Measurements from ENCODE around the gene RPL23. TPM values are rescaled to one million over a fixed set of nuclear protein-coding genes. Genes with fewer than 3 reads are reported as not detected.

RPL23 gene
- total RNA-seq, 5 donors from 2014 or later (not counting 1 experiment from before 2014, with no cell fraction given), result 1,638 to 2,124 (median 1,743) TPM

DNA sequence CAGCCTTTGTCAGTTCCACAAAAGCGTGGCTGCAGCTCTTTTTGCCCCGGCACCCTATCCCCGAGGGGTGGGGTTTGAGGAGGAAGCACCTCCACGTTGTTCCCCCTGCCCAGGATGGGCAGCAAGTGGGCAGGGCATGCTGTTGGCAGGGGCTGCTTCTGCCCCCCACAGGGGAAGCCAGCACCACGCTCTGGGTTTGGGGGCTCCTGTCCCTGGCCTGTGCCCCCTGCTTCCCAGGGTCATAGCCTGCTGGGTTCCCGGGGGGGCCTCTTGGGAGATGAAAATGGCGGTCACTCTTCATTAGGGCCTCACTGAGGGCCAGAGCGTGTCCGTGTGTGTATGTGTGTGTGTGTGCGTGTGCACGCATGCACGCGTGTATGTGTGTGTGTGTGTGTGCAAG lies 39.1 kb upstream of the RPL23 start:
- Mint-ChIP-seq H3K9me3 (no peaks in the 10 kb centered on the region), H3K27me3 (no peaks in the 10 kb centered on the region), H3K36me3 (peaks cover 26% of the 10 kb centered on the region), H3K4me3 (peak overlapping the region in 1 of 3 donors; percentile 75), H3K4me1 (peaks cover 68 to 90% (median 84%) of the 10 kb centered on the region in 3 donors), H3K27ac (peak overlapping the region; percentile 93)
- no peak for DNase-seq
- WGBS (ENCODE audit: insufficient coverage), result 80% methylated on average over 9 of the region's 13 CpGs
- Histone ChIP-seq H3K36me3 (ENCODE audit: control insufficient read depth in 2 of 2, extremely low read depth in 1 of 2, insufficient read depth in 1 of 2, low read length in 1 of 2) (peaks cover 16 to 65% of the 10 kb centered on the region in 2 donors), H3K9me3 (no peaks in the 10 kb centered on the region), H3K27me3 (replicated peaks in 1 of 2; ENCODE audit: control insufficient read depth in 2 of 2, extremely low read depth in 1 of 2, insufficient read depth in 2 of 2, low read length in 1 of 2) (no peaks in the 10 kb centered on the region), H3K4me1 (ENCODE audit: control insufficient read depth in 1 of 2, extremely low read depth in 1 of 2, insufficient read depth in 2 of 2, low read length in 2 of 2) (peaks cover 62 to 92% of the 10 kb centered on the region in 2 experiments), H3K4me3 (ENCODE audit: control insufficient read depth in 1 of 2, extremely low read depth in 1 of 2, low read length in 1 of 2) (no peak overlapping the region), H3K27ac (ENCODE audit: low read length) (peak overlapping the region; percentile 42)
- ChIA-PET CTCF (interaction anchor here in 1 of 2 donors (0.7 kb wide), 1 partner anchor 23 kb away, joined by 3 read pairs; the partner anchor contains the start of gene LASP1), POLR2A (no interaction called here)
- no peak for ATAC-seq (replicated peaks in 1 of 4)

DNA sequence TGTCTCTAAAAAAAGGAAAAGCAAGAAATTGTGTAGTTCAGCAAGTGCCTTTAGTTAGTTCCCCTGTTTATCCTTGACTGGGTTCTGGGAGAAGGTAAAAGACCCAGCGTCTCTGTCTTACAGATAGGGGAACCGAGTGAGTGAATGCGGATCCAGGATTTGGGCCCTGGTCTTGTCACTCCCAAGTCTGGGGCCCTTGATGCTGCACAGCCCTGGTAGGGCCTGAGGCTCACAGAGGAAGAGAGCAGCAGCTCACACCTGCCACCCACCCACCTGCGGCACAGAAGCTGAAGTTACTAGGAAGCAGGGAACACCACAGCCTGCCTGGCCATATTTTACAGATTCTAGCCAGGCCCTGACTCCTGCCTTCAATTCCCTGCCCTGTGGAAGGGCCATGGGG lies 38.6 kb upstream of the RPL23 start:
- ChIA-PET CTCF (interaction anchor here (0.7 to 0.8 kb wide), 2 partner anchors 22 to 91 kb away, joined by 3 to 5 read pairs; partner anchors contain the start of gene LASP1 (in 1 of the 2)), POLR2A (interaction anchor here in 1 of 2 donors (0.6 kb wide), 1 partner anchor 255 kb away, joined by 3 read pairs; no protein-coding TSS in a partner anchor)
- peaks cover 68 to 90% (median 84%) of the 10 kb centered on the region in 3 donors for H3K4me1 Mint-ChIP-seq
- Histone ChIP-seq H3K4me1 (ENCODE audit: control insufficient read depth in 1 of 2, extremely low read depth in 1 of 2, insufficient read depth in 2 of 2, low read length in 2 of 2) (peaks cover 60 to 92% of the 10 kb centered on the region in 2 experiments), H3K4me3 (ENCODE audit: control insufficient read depth in 1 of 2, extremely low read depth in 1 of 2, low read length in 1 of 2) (no peak overlapping the region), H3K9me3 (no peaks in the 10 kb centered on the region), H3K27me3 (replicated peaks in 1 of 2; ENCODE audit: control insufficient read depth in 2 of 2, extremely low read depth in 1 of 2, insufficient read depth in 2 of 2, low read length in 1 of 2) (no peaks in the 10 kb centered on the region), H3K36me3 (ENCODE audit: control insufficient read depth in 2 of 2, extremely low read depth in 1 of 2, insufficient read depth in 1 of 2, low read length in 1 of 2) (peaks cover 20 to 66% of the 10 kb centered on the region in 2 donors), H3K27ac (ENCODE audit: low read length) (peak overlapping the region; percentile 42)
- WGBS (ENCODE audit: insufficient coverage), result 79% methylated on average over 3 of the region's 4 CpGs
- no peaks in the 10 kb centered on the region for H3K27me3 Mint-ChIP-seq
- no peak for ATAC-seq (replicated peaks in 1 of 4)
- DNase-seq, result no peak
- peak overlapping the region; percentile 93 for H3K27ac Mint-ChIP-seq
- H3K9me3 Mint-ChIP-seq, result no peaks in the 10 kb centered on the region
- H3K36me3 Mint-ChIP-seq, result peaks cover 26% of the 10 kb centered on the region
- peak overlapping the region in 1 of 3 donors; percentile 75 for H3K4me3 Mint-ChIP-seq

DNA sequence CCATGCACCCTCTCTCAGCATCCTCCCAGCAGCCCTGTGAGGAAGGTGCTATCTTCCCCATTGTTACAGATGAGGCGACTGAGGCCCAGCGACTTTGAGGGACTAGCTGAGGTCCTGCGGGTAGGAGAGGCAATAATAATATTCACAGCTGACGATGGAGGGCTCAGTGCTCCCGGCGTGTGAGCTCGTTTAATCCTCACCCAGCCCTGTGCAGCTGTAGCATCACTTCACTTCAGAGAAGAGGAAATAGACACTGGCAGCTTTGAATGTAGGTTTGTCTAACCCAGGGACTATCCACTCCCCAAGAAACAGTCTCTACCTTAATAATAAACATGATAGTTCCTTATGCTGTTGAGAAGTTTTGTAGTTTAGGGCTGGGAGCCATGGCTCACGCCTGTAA lies 37.9 kb upstream of the RPL23 start:
- Mint-ChIP-seq H3K27me3 (no peaks in the 10 kb centered on the region), H3K36me3 (peaks cover 26% of the 10 kb centered on the region), H3K9me3 (no peaks in the 10 kb centered on the region), H3K4me1 (peaks cover 71 to 91% (median 84%) of the 10 kb centered on the region in 3 donors), H3K4me3 (peak overlapping the region in 2 of 3 donors; percentile 21 to 75), H3K27ac (peak overlapping the region; percentile 93)
- Histone ChIP-seq H3K36me3 (ENCODE audit: control insufficient read depth in 2 of 2, extremely low read depth in 1 of 2, insufficient read depth in 1 of 2, low read length in 1 of 2) (peaks cover 20 to 66% of the 10 kb centered on the region in 2 donors), H3K9me3 (no peaks in the 10 kb centered on the region), H3K4me3 (ENCODE audit: control insufficient read depth in 1 of 2, extremely low read depth in 1 of 2, low read length in 1 of 2) (no peak overlapping the region), H3K27ac (ENCODE audit: low read length) (peak overlapping the region; percentile 42), H3K27me3 (replicated peaks in 1 of 2; ENCODE audit: control insufficient read depth in 2 of 2, extremely low read depth in 1 of 2, insufficient read depth in 2 of 2, low read length in 1 of 2) (no peaks in the 10 kb centered on the region), H3K4me1 (ENCODE audit: control insufficient read depth in 1 of 2, extremely low read depth in 1 of 2, insufficient read depth in 2 of 2, low read length in 2 of 2) (peaks cover 56 to 92% of the 10 kb centered on the region in 2 experiments)
- DNase-seq, result peak in 4 of 35 experiments; percentile 23 to 60 (median 32)
- 43% methylated on average over 1 of the region's 8 CpGs for WGBS (ENCODE audit: insufficient coverage)
- peak; percentile 58 to 88 (median 60) for ATAC-seq (replicated peaks in 1 of 4)
- ChIA-PET CTCF (interaction anchor here in 1 of 2 donors (0.8 to 0.9 kb wide), 2 partner anchors 10 to 92 kb away, joined by 3 to 5 read pairs; no protein-coding TSS in a partner anchor), POLR2A (interaction anchor here in 1 of 2 donors (0.6 kb wide), 1 partner anchor 255 kb away, joined by 3 read pairs; no protein-coding TSS in a partner anchor)

DNA sequence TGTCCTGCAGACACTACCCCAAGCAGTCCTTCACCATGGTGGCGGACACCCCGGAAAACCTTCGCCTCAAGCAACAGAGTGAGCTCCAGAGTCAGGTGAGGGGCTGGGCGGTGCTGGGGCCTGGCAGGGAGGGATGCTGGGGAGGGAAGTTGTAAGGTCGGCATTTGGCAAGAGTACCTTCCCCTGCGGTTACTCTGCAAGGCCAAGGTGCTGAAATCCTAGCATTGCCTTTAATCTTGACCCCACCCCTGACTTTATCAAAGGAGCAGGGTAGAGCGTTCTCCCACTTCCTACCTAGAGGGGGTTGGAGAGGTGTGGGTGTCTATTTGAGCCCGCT lies 36.9 kb upstream of the RPL23 start:
- POLR2A ChIA-PET, result interaction anchor here in 1 of 2 donors (0.6 kb wide), 1 partner anchor 147 kb away, joined by 3 read pairs; no protein-coding TSS in a partner anchor
- no CpG with 5 or more reads among the region's 8 CpGs for WGBS (ENCODE audit: insufficient coverage)
- DNase-seq, result peak in 3 of 35 experiments; percentile 22 to 44 (median 26)
- Mint-ChIP-seq H3K4me1 (peaks cover 82 to 92% (median 88%) of the 10 kb centered on the region in 3 donors), H3K4me3 (peak overlapping the region in 1 of 3 donors; percentile 75), H3K27ac (peak overlapping the region; percentile 90 to 93), H3K9me3 (no peaks in the 10 kb centered on the region), H3K36me3 (peaks cover 28% of the 10 kb centered on the region), H3K27me3 (no peaks in the 10 kb centered on the region)
- no peak overlapping the region for H3K4me3 ChIP-seq (ENCODE audit: control insufficient read depth in 1 of 2, extremely low read depth in 1 of 2, low read length in 1 of 2)
- CTCF ChIA-PET, result interaction anchor here in 1 of 2 donors (0.6 kb wide), 1 partner anchor 273 kb away, joined by 10 read pairs; no protein-coding TSS in a partner anchor
- no peaks in the 10 kb centered on the region for H3K9me3 ChIP-seq
- H3K27me3 ChIP-seq (replicated peaks in 1 of 2; ENCODE audit: control insufficient read depth in 2 of 2, extremely low read depth in 1 of 2, insufficient read depth in 2 of 2, low read length in 1 of 2), result no peaks in the 10 kb centered on the region
- peaks cover 67 to 94% of the 10 kb centered on the region in 2 experiments for H3K4me1 ChIP-seq (ENCODE audit: control insufficient read depth in 1 of 2, extremely low read depth in 1 of 2, insufficient read depth in 2 of 2, low read length in 2 of 2)
- peak overlapping the region; percentile 42 for H3K27ac ChIP-seq (ENCODE audit: low read length)
- H3K36me3 ChIP-seq (ENCODE audit: control insufficient read depth in 2 of 2, extremely low read depth in 1 of 2, insufficient read depth in 1 of 2, low read length in 1 of 2), result peaks cover 20 to 64% of the 10 kb centered on the region in 2 donors
- peak; percentile 20 to 48 (median 33) for ATAC-seq (replicated peaks in 1 of 4)

DNA sequence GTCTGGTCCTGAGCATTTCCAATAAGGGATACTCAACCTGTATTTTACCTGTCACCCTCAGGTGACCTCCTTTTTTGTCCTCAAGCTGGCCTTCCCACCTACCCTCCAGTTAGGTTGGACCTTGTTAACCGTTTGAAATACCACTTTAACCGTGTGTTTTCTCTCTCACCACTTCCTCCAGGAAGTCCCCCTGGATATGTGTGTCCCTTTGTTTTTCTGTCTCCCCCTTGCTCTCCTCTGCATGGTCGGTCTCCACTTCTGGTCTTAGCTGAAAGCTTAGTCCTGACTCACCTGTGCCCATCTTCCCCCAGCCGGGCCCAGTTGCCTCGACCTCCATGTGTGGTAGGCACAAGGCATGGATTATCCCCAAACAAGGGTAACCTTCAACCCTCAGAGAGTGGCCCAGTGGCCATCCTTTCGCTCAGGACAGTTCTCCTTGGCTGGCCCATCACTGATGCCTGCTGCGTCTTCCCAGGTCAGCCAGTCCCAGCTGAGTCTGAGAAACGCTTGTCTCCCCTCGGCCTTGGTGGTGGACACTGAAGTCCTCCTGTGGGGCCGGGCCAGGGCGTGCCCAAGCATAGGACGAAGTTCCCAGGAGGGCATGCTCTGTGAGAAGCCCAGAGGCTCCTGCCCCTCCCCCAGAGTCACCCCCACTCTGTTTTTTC lies 36.4 kb upstream of the RPL23 start:
- H3K9me3 Mint-ChIP-seq, result no peaks in the 10 kb centered on the region
- 59% methylated on average over 12 of the region's 12 CpGs for WGBS (ENCODE audit: insufficient coverage)
- Histone ChIP-seq H3K36me3 (ENCODE audit: control insufficient read depth in 2 of 2, extremely low read depth in 1 of 2, insufficient read depth in 1 of 2, low read length in 1 of 2) (peaks cover 20 to 65% of the 10 kb centered on the region in 2 donors), H3K27me3 (replicated peaks in 1 of 2; ENCODE audit: control insufficient read depth in 2 of 2, extremely low read depth in 1 of 2, insufficient read depth in 2 of 2, low read length in 1 of 2) (no peaks in the 10 kb centered on the region), H3K9me3 (no peaks in the 10 kb centered on the region), H3K27ac (ENCODE audit: low read length) (peak overlapping the region; percentile 42), H3K4me1 (ENCODE audit: control insufficient read depth in 1 of 2, extremely low read depth in 1 of 2, insufficient read depth in 2 of 2, low read length in 2 of 2) (peaks cover 72 to 99% of the 10 kb centered on the region in 2 experiments), H3K4me3 (ENCODE audit: control insufficient read depth in 1 of 2, extremely low read depth in 1 of 2, low read length in 1 of 2) (no peak overlapping the region)
- POLR2A ChIA-PET, result interaction anchor here in 1 of 2 donors (0.6 kb wide), 1 partner anchor 147 kb away, joined by 3 read pairs; no protein-coding TSS in a partner anchor
- H3K4me1 Mint-ChIP-seq, result peaks cover 87 to 97% (median 92%) of the 10 kb centered on the region in 3 donors
- ATAC-seq (replicated peaks in 1 of 4) (no peak), DNase-seq (no peak)
- peaks cover 28% of the 10 kb centered on the region for H3K36me3 Mint-ChIP-seq
- peak overlapping the region; percentile 90 to 93 for H3K27ac Mint-ChIP-seq
- CTCF ChIA-PET, result interaction anchor here in 1 of 2 donors (0.6 kb wide), 1 partner anchor 19 kb away, joined by 3 read pairs; no protein-coding TSS in a partner anchor
- peak overlapping the region in 1 of 3 donors; percentile 75 for H3K4me3 Mint-ChIP-seq
- H3K27me3 Mint-ChIP-seq, result no peaks in the 10 kb centered on the region

DNA sequence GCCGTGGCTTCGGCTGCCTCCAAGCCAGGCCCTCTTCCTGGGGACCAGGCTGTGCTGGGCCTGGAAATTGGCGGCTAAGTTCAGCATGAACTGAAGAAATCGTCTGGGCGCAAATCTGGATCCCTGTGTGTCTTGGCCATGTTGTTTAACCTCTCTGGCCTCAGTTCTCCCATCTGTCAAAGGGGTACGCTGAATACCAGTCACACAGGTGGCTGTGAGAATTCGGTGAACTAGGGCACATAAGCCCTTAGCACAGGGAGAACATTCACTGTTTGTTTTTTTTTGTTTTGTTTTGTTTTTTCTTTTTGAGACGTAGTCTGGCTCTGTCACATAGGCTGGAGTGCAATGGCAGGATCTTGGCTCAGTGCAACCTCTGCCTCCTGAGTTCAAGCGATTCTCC lies 35.3 kb upstream of the RPL23 start:
- H3K4me3 Mint-ChIP-seq, result peak overlapping the region in 1 of 3 donors; percentile 37
- no peak for DNase-seq
- POLR2A ChIA-PET, result interaction anchor here in 1 of 2 donors (0.7 kb wide), 1 partner anchor 157 kb away, joined by 4 read pairs; no protein-coding TSS in a partner anchor
- CTCF ChIA-PET, result no interaction called here
- H3K27me3 Mint-ChIP-seq, result no peaks in the 10 kb centered on the region
- Histone ChIP-seq H3K27me3 (replicated peaks in 1 of 2; ENCODE audit: control insufficient read depth in 2 of 2, extremely low read depth in 1 of 2, insufficient read depth in 2 of 2, low read length in 1 of 2) (no peaks in the 10 kb centered on the region), H3K36me3 (ENCODE audit: control insufficient read depth in 2 of 2, extremely low read depth in 1 of 2, insufficient read depth in 1 of 2, low read length in 1 of 2) (peaks cover 17 to 64% of the 10 kb centered on the region in 2 donors), H3K4me3 (ENCODE audit: control insufficient read depth in 1 of 2, extremely low read depth in 1 of 2, low read length in 1 of 2) (no peak overlapping the region), H3K27ac (ENCODE audit: low read length) (peak overlapping the region; percentile 24), H3K4me1 (ENCODE audit: control insufficient read depth in 1 of 2, extremely low read depth in 1 of 2, insufficient read depth in 2 of 2, low read length in 2 of 2) (peaks cover 76 to 99% of the 10 kb centered on the region in 2 experiments), H3K9me3 (no peaks in the 10 kb centered on the region)
- H3K36me3 Mint-ChIP-seq, result peaks cover 25% of the 10 kb centered on the region
- H3K27ac Mint-ChIP-seq, result peak overlapping the region; percentile 74 to 93
- 95% methylated on average over 7 of the region's 9 CpGs for WGBS (ENCODE audit: insufficient coverage)
- H3K4me1 Mint-ChIP-seq, result peaks cover 86 to 94% (median 91%) of the 10 kb centered on the region in 3 donors
- H3K9me3 Mint-ChIP-seq, result no peaks in the 10 kb centered on the region
- no peak for ATAC-seq (replicated peaks in 1 of 4)

Measured in T-cell (primary cell).